ENCODE measurements around the gene CCDC33. TPM values are rescaled to one million over a fixed set of nuclear protein-coding genes. Genes with fewer than 3 reads are reported as not detected.

The CCDC33 gene
- total RNA-seq, 1 experiment from 2014 or later: 2.7 TPM

DNA sequence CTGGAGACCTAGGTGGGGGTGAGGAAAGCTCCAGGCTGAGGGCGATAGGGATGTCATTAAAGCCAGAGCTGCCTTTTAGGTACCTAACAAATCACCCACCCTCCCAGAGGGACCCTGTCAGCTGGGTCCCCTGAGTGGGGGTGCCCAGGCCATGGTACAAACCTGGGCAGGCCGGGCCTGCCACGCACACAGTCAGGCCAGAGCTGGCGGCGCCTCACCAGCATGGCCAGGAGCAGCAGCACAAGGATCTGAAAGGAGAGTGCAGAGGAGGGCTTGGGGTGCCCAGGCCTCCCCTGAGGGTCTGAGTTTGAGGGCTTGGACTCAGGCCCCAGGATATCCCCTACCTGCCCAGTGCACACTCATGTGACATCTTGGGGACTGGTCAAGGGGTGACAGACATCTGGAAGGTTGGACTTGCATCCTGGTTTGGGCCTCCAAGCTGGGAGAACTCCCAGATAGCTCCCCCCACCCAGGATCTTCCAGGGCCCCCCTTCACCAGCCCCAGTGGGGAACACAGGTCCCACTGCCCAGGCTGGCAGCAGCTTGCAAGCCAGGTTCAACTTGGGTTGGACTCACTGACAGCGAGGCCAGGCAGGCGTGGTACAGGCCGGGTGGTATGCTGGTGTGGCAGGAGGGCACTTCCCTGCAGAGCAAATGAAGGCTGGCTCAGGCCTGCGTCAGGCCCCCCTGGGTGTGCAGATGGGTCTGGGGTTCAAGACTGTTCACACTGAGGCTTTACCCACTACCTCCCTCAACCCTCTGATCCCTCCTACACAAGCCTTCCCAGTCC lies 38.8 kb upstream of the CCDC33 start:
- H3K36me3 Mint-ChIP-seq (ENCODE audit: insufficient read depth, unreplicated experiment): peaks cover 22% of the 10 kb centered on the region
- H3K27ac Mint-ChIP-seq (ENCODE audit: unreplicated experiment): no peak overlapping the region
- peaks cover 77% of the 10 kb centered on the region for H3K4me1 Mint-ChIP-seq (ENCODE audit: low read depth, unreplicated experiment)
- BruUV-seq (replicated peaks): no TSS peak
- H3K4me3 Mint-ChIP-seq (ENCODE audit: low read depth, unreplicated experiment): no peak overlapping the region
- intact Hi-C loops (cut with micrococcal nuclease; ENCODE audit: unreplicated experiment): no loop called here
- H3K27me3 Mint-ChIP-seq (ENCODE audit: unreplicated experiment): no peaks in the 10 kb centered on the region
- CTCF ChIA-PET: interaction anchor here (1.4 kb wide), 1 partner anchor 58 kb away, joined by 4 read pairs; no protein-coding TSS in a partner anchor
- TF ChIP-seq, protein P1, sequence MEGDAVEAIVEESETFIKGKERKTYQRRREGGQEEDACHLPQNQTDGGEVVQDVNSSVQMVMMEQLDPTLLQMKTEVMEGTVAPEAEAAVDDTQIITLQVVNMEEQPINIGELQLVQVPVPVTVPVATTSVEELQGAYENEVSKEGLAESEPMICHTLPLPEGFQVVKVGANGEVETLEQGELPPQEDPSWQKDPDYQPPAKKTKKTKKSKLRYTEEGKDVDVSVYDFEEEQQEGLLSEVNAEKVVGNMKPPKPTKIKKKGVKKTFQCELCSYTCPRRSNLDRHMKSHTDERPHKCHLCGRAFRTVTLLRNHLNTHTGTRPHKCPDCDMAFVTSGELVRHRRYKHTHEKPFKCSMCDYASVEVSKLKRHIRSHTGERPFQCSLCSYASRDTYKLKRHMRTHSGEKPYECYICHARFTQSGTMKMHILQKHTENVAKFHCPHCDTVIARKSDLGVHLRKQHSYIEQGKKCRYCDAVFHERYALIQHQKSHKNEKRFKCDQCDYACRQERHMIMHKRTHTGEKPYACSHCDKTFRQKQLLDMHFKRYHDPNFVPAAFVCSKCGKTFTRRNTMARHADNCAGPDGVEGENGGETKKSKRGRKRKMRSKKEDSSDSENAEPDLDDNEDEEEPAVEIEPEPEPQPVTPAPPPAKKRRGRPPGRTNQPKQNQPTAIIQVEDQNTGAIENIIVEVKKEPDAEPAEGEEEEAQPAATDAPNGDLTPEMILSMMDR (IDR thresholded peaks at IDR 0.05; ENCODE audit: unreplicated experiment): no peak
- H3K9me3 Mint-ChIP-seq (ENCODE audit: low read depth, unreplicated experiment): no peaks in the 10 kb centered on the region
- DNase-seq: no peak

DNA sequence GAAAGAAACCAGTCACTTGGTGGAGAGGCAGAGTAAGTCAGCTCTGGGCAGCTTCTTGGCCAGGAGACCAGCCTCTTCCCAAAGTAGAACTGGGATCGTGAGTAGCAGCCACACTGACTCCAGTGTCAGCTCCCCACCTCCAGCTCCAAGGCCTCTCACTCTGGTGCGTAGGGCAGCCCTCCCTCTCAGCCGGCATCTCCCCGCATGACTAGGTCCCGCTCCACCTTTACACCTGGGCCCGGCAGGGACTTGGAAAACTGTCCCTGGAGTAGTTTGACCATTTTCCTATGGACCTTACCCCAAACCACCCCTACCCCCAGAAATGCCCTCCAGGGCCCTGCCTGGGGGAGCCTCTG lies 36.9 kb upstream of the CCDC33 start:
- Mint-ChIP-seq H3K4me1 (ENCODE audit: low read depth, unreplicated experiment) (peaks cover 74% of the 10 kb centered on the region), H3K27me3 (ENCODE audit: unreplicated experiment) (no peaks in the 10 kb centered on the region), H3K4me3 (ENCODE audit: low read depth, unreplicated experiment) (peak overlapping the region; percentile 46), H3K36me3 (ENCODE audit: insufficient read depth, unreplicated experiment) (peaks cover 34% of the 10 kb centered on the region), H3K9me3 (ENCODE audit: low read depth, unreplicated experiment) (no peaks in the 10 kb centered on the region), H3K27ac (ENCODE audit: unreplicated experiment) (peak overlapping the region; percentile 93)
- no TSS peak for BruUV-seq (replicated peaks)
- TF ChIP-seq, protein P1 (IDR thresholded peaks at IDR 0.05; ENCODE audit: unreplicated experiment): no peak
- intact Hi-C loops (cut with micrococcal nuclease; ENCODE audit: unreplicated experiment): no loop called here
- CTCF ChIA-PET: interaction anchor here (0.6 to 2.8 kb wide), 4 partner anchors 17 to 108 kb away, joined by 3 to 8 read pairs (median 4); partner anchors contain the start of gene CCDC33
- no peak for DNase-seq

DNA sequence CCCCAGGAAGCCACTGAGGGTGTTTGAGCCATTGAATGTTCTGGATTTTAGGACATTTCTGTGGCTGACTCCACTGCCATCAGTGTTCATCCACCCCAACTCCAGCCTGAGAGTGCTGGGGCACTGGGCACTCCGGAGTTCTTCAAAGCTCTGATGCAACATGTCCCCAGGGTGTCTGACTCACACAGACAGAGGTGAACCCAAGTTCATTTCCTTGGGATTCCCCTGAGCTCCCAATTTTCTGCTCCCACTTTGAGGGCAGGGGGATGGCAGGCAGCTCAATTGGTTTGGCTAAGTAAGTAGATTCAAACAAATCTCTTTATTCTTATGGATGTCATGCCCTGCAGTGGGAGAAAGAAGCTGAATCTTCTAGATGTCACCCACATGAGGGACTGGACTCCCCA lies 35.7 kb upstream of the CCDC33 start:
- intact Hi-C loops (cut with micrococcal nuclease; ENCODE audit: unreplicated experiment): loop anchor here (5.0 kb wide), 4 partner anchors 37 to 452 kb away; partner anchors contain the start of gene CCDC33
- no peaks in the 10 kb centered on the region for H3K9me3 Mint-ChIP-seq (ENCODE audit: low read depth, unreplicated experiment)
- CTCF ChIA-PET: interaction anchor here (0.8 to 2.8 kb wide), 9 partner anchors 9 to 107 kb away, joined by 3 to 12 read pairs (median 3); partner anchors contain the start of gene CCDC33
- peak overlapping the region; percentile 46 for H3K4me3 Mint-ChIP-seq (ENCODE audit: low read depth, unreplicated experiment)
- DNase-seq: peak; percentile 85
- H3K27ac Mint-ChIP-seq (ENCODE audit: unreplicated experiment): peak overlapping the region; percentile 93
- TF ChIP-seq, protein P1 (IDR thresholded peaks at IDR 0.05; ENCODE audit: unreplicated experiment): no peak
- no peaks in the 10 kb centered on the region for H3K27me3 Mint-ChIP-seq (ENCODE audit: unreplicated experiment)
- peaks cover 34% of the 10 kb centered on the region for H3K36me3 Mint-ChIP-seq (ENCODE audit: insufficient read depth, unreplicated experiment)
- no TSS peak for BruUV-seq (replicated peaks)
- H3K4me1 Mint-ChIP-seq (ENCODE audit: low read depth, unreplicated experiment): peaks cover 74% of the 10 kb centered on the region

DNA sequence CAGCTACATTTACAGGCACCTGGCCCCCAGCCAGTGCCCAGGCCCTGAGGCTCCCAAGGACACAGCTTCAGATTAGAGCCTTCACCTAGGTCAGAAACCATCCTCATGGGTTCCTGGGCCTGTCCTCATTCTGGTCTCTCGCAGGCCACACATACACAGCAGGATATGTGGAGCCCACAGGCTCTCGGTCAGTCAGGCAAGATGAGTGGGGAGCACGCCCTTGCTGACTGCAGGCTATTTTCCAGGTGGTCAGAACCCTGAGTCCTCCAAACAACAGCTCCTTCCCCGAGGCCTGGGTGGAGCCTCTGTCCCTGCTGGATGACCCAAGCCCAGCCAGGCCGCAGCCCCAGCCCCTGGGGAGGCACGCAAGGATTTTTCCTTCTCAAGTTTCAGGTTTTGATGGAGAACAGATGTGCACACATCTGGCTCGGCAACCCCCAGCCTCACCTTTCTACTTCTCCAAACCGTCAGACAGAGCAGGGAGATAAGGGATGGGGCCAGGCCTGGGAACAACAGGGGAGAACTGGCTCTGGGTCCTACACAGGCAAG lies 35.2 kb upstream of the CCDC33 start:
- no peaks in the 10 kb centered on the region for H3K9me3 Mint-ChIP-seq (ENCODE audit: low read depth, unreplicated experiment)
- H3K27me3 Mint-ChIP-seq (ENCODE audit: unreplicated experiment): no peaks in the 10 kb centered on the region
- H3K27ac Mint-ChIP-seq (ENCODE audit: unreplicated experiment): peak overlapping the region; percentile 93
- intact Hi-C loops (cut with micrococcal nuclease; ENCODE audit: unreplicated experiment): loop anchor here (5.0 kb wide), 4 partner anchors 36 to 451 kb away; partner anchors contain the start of gene CCDC33
- TF ChIP-seq, protein P1 (IDR thresholded peaks at IDR 0.05; ENCODE audit: unreplicated experiment): no peak
- peaks cover 34% of the 10 kb centered on the region for H3K36me3 Mint-ChIP-seq (ENCODE audit: insufficient read depth, unreplicated experiment)
- peak; percentile 52 for DNase-seq
- CTCF ChIA-PET: interaction anchor here (0.8 to 2.8 kb wide), 9 partner anchors 8 to 107 kb away, joined by 3 to 12 read pairs (median 3); partner anchors contain the start of gene CCDC33
- peaks cover 72% of the 10 kb centered on the region for H3K4me1 Mint-ChIP-seq (ENCODE audit: low read depth, unreplicated experiment)
- BruUV-seq (replicated peaks): no TSS peak
- peak overlapping the region; percentile 46 for H3K4me3 Mint-ChIP-seq (ENCODE audit: low read depth, unreplicated experiment)

Measured in Calu3 (cell line).